Activated CD8-positive, alpha-beta T cell treated with anti-CD3 and anti-CD28 coated beads for 36 hours (primary cell): Measurements from ENCODE around the gene VSTM1. TPM values are rescaled to one million over a fixed set of nuclear protein-coding genes. Genes with fewer than 3 reads are reported as not detected.

Source experiments
- ATAC-seq: fragments of 200-7000 bp; cut with Tn5 transposase; one replicate; pipeline ENCODE4 v1.10.0; 2021; ENCODE audit warnings: mild to moderate bottlenecking, moderate library complexity
- CTCF ChIA-PET: fragments of 350-600 bp; sonication (Branson Sonifier 250); formaldehyde crosslinking; loops from one replicate; lab custom pipeline; 2021; ENCODE audit warnings: antibody characterized with exemption; lab: Charles Lee
- POLR2A ChIA-PET: fragments of 350-600 bp; sonication (Branson Sonifier 250); formaldehyde crosslinking; loops from one replicate; lab custom pipeline; 2021; ENCODE audit warnings: antibody characterized with exemption; lab: Charles Lee
- DNase-seq: peaks from one replicate; pipeline ENCODE4 v3.0.0-alpha.2; 2020
- H3K27ac Mint-ChIP-seq: one replicate; pipeline ENCODE4 v1.8.0; 2021; ENCODE audit warnings: mild to moderate bottlenecking, mixed read lengths
- H3K27me3 Mint-ChIP-seq: one replicate; pipeline ENCODE4 v1.8.0; 2021; ENCODE audit warnings: mixed read lengths
- H3K36me3 Mint-ChIP-seq: one replicate; pipeline ENCODE4 v1.8.0; 2021; ENCODE audit warnings: low read depth, mixed read lengths
- H3K4me1 Mint-ChIP-seq: one replicate; pipeline ENCODE4 v1.8.0; 2021; ENCODE audit warnings: low read depth, mixed read lengths
- H3K4me3 Mint-ChIP-seq: one replicate; pipeline ENCODE4 v1.8.0; 2021; ENCODE audit warnings: mild to moderate bottlenecking, moderate library complexity, mixed read lengths
- H3K9me3 Mint-ChIP-seq: one replicate; pipeline ENCODE4 v1.8.0; 2021; ENCODE audit warnings: mixed read lengths
- intact Hi-C: fragments of 100-400 bp; cut with micrococcal nuclease; formaldehyde crosslinking; loops from one replicate; pipeline ENCODE4 v1.10.0; 2022
- total RNA-seq, 2 experiments: library from RNA; stranded (reverse); gene quantifications; one replicate each; pipeline ENCODE4 v1.2.3, GENCODE V29; 2021
- TF ChIP-seq, protein P1 (sequence below): fragments of 200-600 bp; IDR thresholded peaks from one replicate; pipeline ENCODE4 v1.8.0; 2022; ENCODE audit warnings: antibody characterized with exemption, mild to moderate bottlenecking

VSTM1 gene
- total RNA-seq, 2 experiments from 2014 or later = not detected

DNA sequence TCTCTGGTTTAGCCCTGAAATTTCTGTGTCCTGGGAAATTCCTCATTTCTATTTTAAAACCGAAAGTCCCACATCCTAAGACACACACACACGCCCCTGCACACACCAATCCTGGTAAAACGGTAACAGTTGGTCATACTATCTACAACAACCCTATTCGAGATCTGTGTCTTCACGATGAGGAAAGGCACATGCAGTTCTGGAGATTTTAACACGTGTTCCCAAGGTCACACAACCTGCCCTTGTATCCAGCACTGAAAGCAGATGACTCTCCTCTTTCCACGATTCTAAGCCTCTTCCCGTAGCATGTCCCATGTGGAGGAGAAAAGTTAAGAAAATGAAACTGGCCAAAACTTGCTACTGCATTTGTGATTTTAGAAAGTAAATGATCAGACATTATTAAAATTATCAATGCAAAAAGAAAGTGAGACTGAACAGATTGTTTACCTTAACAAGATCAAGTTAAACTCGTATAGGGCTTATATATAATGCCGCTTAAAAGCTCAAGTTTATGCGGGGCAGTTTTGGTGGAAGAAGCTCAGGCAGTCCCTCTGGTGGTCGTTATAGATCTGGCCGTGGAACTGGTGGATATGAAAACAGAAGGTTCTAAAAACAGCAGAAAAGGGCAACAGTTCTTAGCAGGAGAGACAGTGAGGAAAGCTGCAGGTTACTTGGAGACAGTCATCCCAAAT is 32.7 kb downstream of the VSTM1 start:
- peak; percentile 4 for DNase-seq
- CTCF ChIA-PET = interaction anchor here (0.8 to 1.7 kb wide), 9 partner anchors 11 to 258 kb away, joined by 3 to 7 read pairs (median 3); no protein-coding TSS in a partner anchor
- no peaks in the 10 kb centered on the region for H3K4me1 Mint-ChIP-seq
- TF ChIP-seq, protein P1, sequence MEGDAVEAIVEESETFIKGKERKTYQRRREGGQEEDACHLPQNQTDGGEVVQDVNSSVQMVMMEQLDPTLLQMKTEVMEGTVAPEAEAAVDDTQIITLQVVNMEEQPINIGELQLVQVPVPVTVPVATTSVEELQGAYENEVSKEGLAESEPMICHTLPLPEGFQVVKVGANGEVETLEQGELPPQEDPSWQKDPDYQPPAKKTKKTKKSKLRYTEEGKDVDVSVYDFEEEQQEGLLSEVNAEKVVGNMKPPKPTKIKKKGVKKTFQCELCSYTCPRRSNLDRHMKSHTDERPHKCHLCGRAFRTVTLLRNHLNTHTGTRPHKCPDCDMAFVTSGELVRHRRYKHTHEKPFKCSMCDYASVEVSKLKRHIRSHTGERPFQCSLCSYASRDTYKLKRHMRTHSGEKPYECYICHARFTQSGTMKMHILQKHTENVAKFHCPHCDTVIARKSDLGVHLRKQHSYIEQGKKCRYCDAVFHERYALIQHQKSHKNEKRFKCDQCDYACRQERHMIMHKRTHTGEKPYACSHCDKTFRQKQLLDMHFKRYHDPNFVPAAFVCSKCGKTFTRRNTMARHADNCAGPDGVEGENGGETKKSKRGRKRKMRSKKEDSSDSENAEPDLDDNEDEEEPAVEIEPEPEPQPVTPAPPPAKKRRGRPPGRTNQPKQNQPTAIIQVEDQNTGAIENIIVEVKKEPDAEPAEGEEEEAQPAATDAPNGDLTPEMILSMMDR = no peak
- H3K27ac Mint-ChIP-seq = no peak overlapping the region
- ATAC-seq = no peak
- POLR2A ChIA-PET = no interaction called here
- no peaks in the 10 kb centered on the region for H3K9me3 Mint-ChIP-seq
- H3K4me3 Mint-ChIP-seq = no peak overlapping the region
- intact Hi-C loops = loop anchor here (5.0 kb wide), 1 partner anchor 239 kb away; no protein-coding TSS in a partner anchor
- peaks cover 21% of the 10 kb centered on the region for H3K27me3 Mint-ChIP-seq
- H3K36me3 Mint-ChIP-seq = no peaks in the 10 kb centered on the region

DNA sequence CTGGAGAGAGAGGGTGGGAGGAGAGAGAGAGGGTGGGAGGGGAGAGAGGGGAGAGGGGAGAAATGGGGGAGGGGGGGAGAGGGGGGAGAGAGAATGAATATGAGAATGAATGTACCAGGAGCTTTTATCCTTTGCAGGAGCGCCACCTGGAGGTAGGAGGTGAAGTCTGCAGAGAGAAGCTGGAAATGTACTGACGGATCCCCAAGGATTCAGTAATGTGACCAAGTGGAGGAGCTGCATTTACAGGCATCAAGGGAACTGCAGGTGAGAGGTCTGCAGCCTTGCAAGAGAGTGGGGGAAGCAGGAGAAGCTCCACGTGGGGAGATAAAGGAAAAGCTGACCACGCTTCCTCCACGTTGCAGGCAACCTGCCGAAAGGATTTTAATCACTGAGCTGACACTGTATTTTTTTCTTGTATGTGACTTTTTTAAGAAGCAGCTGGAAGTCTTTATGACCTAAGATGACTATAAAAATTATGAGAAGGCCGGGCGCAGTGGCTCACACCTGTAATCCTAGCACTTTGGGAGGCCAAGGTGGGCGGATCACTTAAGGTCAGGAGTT is 33.7 kb downstream of the VSTM1 start:
- ATAC-seq (no peak), DNase-seq (peak; percentile 71)
- POLR2A ChIA-PET = no interaction called here
- Mint-ChIP-seq H3K27ac (no peak overlapping the region), H3K4me1 (no peaks in the 10 kb centered on the region), H3K27me3 (peaks cover 23% of the 10 kb centered on the region), H3K9me3 (no peaks in the 10 kb centered on the region), H3K4me3 (no peak overlapping the region), H3K36me3 (no peaks in the 10 kb centered on the region)
- intact Hi-C loops = loop anchor here (5.0 to 10.0 kb wide), 2 partner anchors 85 to 238 kb away; no protein-coding TSS in a partner anchor
- TF ChIP-seq, protein P1 = peak; percentile 58
- CTCF ChIA-PET = interaction anchor here (0.5 to 2.0 kb wide), 22 partner anchors 9 to 276 kb away, joined by 3 to 20 read pairs (median 5); no protein-coding TSS in a partner anchor

DNA sequence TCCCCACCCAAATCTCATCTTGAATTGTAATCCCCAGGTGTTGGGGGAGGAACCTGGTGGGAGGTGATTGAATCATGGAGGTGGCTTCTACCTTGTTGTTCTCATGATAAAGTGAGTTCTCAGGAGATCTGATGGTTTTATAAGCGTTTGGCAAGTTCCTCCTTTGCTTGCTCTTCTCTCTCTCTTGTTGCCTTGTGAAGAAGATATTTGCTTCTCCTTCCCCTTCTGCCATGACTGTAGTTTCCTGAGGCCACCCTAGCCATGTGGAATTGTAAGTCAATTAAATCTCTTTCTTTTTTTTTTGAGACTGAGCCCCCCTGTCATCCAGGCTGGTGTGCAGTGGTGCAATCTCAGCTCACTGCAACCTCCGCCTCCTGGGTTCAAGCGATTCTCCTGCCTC is 34.4 kb downstream of the VSTM1 start:
- Mint-ChIP-seq H3K4me3 (no peak overlapping the region), H3K27ac (no peak overlapping the region), H3K27me3 (peaks cover 27% of the 10 kb centered on the region), H3K4me1 (no peaks in the 10 kb centered on the region), H3K9me3 (no peaks in the 10 kb centered on the region), H3K36me3 (no peaks in the 10 kb centered on the region)
- DNase-seq = no peak
- ChIA-PET CTCF (interaction anchor here (1.0 to 2.0 kb wide), 15 partner anchors 10 to 257 kb away, joined by 3 to 20 read pairs (median 5); no protein-coding TSS in a partner anchor), POLR2A (no interaction called here)
- no peak for ATAC-seq
- TF ChIP-seq, protein P1 = no peak
- intact Hi-C loops = loop anchor here (10.0 kb wide), 1 partner anchor 84 kb away; no protein-coding TSS in a partner anchor

DNA sequence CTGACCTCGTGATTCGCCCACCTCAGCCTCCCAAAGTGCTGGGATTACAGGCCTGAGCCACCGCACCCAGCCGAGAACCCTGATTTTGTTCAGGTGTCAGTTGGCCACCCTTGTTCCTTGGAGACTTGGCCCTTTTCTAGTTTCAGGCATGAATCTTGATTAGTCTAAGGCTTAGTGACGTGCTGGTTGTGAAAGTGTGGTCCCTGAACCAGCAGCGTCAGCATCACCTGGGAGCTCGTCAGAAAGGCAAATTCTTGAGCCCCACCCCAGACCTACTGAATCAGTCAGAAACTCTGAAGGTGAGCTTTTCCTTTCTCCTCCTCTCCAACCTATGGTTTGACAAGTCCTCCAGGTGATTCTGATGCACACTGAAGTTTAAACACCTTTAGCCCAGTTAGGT is 37.0 kb downstream of the VSTM1 start:
- Mint-ChIP-seq H3K4me3 (no peak overlapping the region), H3K27me3 (peaks cover 33% of the 10 kb centered on the region), H3K9me3 (no peaks in the 10 kb centered on the region), H3K36me3 (no peaks in the 10 kb centered on the region), H3K27ac (no peak overlapping the region), H3K4me1 (peaks cover 4% of the 10 kb centered on the region)
- no peak for ATAC-seq
- ChIA-PET CTCF (no interaction called here), POLR2A (no interaction called here)
- no peak for DNase-seq
- TF ChIP-seq, protein P1 = no peak
- intact Hi-C loops = loop anchor here (10.0 kb wide), 1 partner anchor 82 kb away; no protein-coding TSS in a partner anchor

DNA sequence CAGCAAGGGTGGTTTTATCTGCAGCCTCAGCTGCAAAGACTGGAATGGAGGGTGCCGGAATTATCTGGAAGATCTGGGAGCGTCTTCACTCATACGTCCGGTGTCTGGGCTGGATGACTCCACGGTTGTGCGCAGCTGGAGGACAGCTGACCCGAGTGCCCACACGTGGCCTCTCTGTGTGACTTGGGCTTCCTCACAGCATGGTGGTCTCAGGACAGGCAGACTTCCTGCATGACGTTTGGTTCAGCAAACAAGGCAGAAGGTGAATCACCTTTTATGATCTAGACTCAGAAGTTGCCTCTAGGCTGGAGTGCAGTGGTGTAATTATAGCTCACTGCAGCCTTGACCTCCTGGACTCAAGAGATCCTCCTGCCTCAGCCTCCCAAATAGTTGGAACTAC is 39.0 kb downstream of the VSTM1 start:
- no peak for DNase-seq
- Mint-ChIP-seq H3K4me3 (no peak overlapping the region), H3K36me3 (no peaks in the 10 kb centered on the region), H3K27me3 (peaks cover 27% of the 10 kb centered on the region), H3K27ac (no peak overlapping the region), H3K4me1 (peaks cover 10% of the 10 kb centered on the region), H3K9me3 (no peaks in the 10 kb centered on the region)
- ATAC-seq = no peak
- TF ChIP-seq, protein P1 = no peak
- CTCF ChIA-PET = interaction anchor here (0.7 to 2.7 kb wide), 19 partner anchors 8 to 457 kb away, joined by 3 to 23 read pairs (median 5); no protein-coding TSS in a partner anchor
- POLR2A ChIA-PET = no interaction called here
- intact Hi-C loops = loop anchor here (5.0 to 10.0 kb wide), 2 partner anchors 80 to 182 kb away; no protein-coding TSS in a partner anchor
